Astrocyte (in vitro differentiated cells and primary cell): ENCODE data around the gene LINS1.

Experiments
- CTCF ChIP-seq: IDR thresholded peaks from 2 replicates; pipeline ENCODE4 v1.5.1; 2011; ENCODE audit warnings: low read depth, mild to moderate bottlenecking, inconsistent platforms, low read length, moderate library complexity; ENCODE audit not compliant: insufficient read depth
- EZH2 ChIP-seq: IDR thresholded peaks from 2 replicates; pipeline ENCODE4 v1.6.1; 2012; ENCODE audit warnings: mild to moderate bottlenecking, low read length, inconsistent platforms; ENCODE audit not compliant: insufficient read depth

- TF ChIP-seq CTCF, result no peak
- TF ChIP-seq EZH2, result no peak
Measured at GRCh38 chr15:100595964-100596363, 6.0 kb downstream of the LINS1 start.
